HCT116 (cell line): ENCODE data around the gene NCAPD2. TPM values are rescaled to one million over a fixed set of nuclear protein-coding genes. Genes with fewer than 3 reads are reported as not detected.

Experiments used
- ATAC-seq: fragments of 200-7000 bp; cut with Tn5 transposase; 2 replicates; pipeline ENCODE4 v1.9.1; 2020; ENCODE audit warnings: mild to moderate bottlenecking, moderate library complexity
- BruUV-seq: library from RNA; stranded (reverse); fragments of 400-500 nt; replicated peaks from 2 replicates; lab custom pipeline; 2021; lab: Mats Ljungman, UMichigan
- CTCF ChIA-PET: fragments of 300-600 bp; sonication (Branson Sonifier 250); formaldehyde crosslinking; loops from one replicate; lab custom pipeline; 2021; ENCODE audit warnings: antibody characterized with exemption; lab: Charles Lee
- POLR2A ChIA-PET: fragments of 300-600, 350-600 bp; sonication (Branson Sonifier 250); formaldehyde crosslinking; loops from one replicate; lab custom pipeline; 2021; ENCODE audit warnings: antibody characterized with exemption; lab: Charles Lee
- RAD21 ChIA-PET, 2 experiments: fragments of 300-600 bp; sonication (Branson Sonifier 250); formaldehyde crosslinking; loops; one replicate each; lab custom pipeline; 2023; ENCODE audit warnings: low total read pairs in 2 of 2; ENCODE audit not compliant: uncharacterized antibody in 2 of 2, unreplicated experiment in 2 of 2, low non-redundant PET in 1 of 2; lab: Charles Lee
- DNase-seq: peaks from one replicate; pipeline ENCODE4 v3.0.0-alpha.2; 2010; ENCODE audit warnings: low read depth, low spot score
- H2AFZ ChIP-seq: fragments of 200-600 bp; shearing (Covaris generic), sonication (generic); 2 replicates; pipeline ENCODE4 v1.6.1; 2017; ENCODE audit warnings: low read depth, mixed run types, mixed read lengths, antibody characterized with exemption, low read length; ENCODE audit not compliant: poor library complexity, severe bottlenecking
- H3K27ac ChIP-seq: 2 replicates; pipeline ENCODE4 v1.5.1; 2012; ENCODE audit warnings: low read depth, low read length
- H3K27me3 ChIP-seq: fragments of 200-600 bp; sonication (generic); 2 replicates; pipeline ENCODE4 v1.6.1; 2016; ENCODE audit warnings: mixed run types, low read length, mixed read lengths; ENCODE audit not compliant: insufficient read depth
- H3K36me3 ChIP-seq, 2 experiments: fragments of 200-500 bp in 1 of 2; fragments of 200-600 bp in 1 of 2; sonication (Bioruptor generic) in 1 of 2; sonication (generic) in 1 of 2; 2 replicates each; pipeline versions ENCODE4 v1.5.1 to v1.6.1; 2014 to 2016; ENCODE audit warnings: low read length in 2 of 2, inconsistent platforms in 1 of 2, mixed read lengths in 1 of 2, mixed run types in 1 of 2; ENCODE audit not compliant: insufficient read depth in 2 of 2, control insufficient read depth in 1 of 2
- H3K4me1 ChIP-seq, 2 experiments: fragments of 200-600 bp in 1 of 2; sonication (generic) in 1 of 2; 2 replicates each; pipeline versions ENCODE4 v1.5.1 to v1.6.1; 2012 to 2017; ENCODE audit warnings: low read length in 2 of 2, inconsistent platforms in 1 of 2, mild to moderate bottlenecking in 1 of 2, mixed read lengths in 1 of 2, mixed run types in 1 of 2, moderate library complexity in 1 of 2; ENCODE audit not compliant: insufficient read depth in 2 of 2, control insufficient read depth in 1 of 2
- H3K4me2 ChIP-seq: fragments of 200-600 bp; sonication (generic); 2 replicates; pipeline ENCODE4 v1.6.1; 2017; ENCODE audit warnings: mixed run types, low read length, mixed read lengths
- H3K4me3 ChIP-seq, 2 experiments: fragments of 200-600 bp in 1 of 2; sonication (generic) in 1 of 2; replicated peaks in 1 of 2; 2 replicates each; pipeline ENCODE4 v1.5.1; 2011 to 2016; ENCODE audit warnings: low read length in 2 of 2, control low read depth in 1 of 2, low read depth in 1 of 2, mild to moderate bottlenecking in 1 of 2, mixed read lengths in 1 of 2, mixed run types in 1 of 2
- H3K79me2 ChIP-seq: fragments of 200-600 bp; sonication (generic); 2 replicates; pipeline ENCODE4 v1.6.1; 2017; ENCODE audit warnings: mild to moderate bottlenecking, mixed run types, low read length, moderate library complexity, mixed read lengths; ENCODE audit not compliant: insufficient read depth
- H3K9ac ChIP-seq: fragments of 200-600 bp; sonication (generic); 2 replicates; pipeline ENCODE4 v1.6.1; 2016; ENCODE audit warnings: low read length, mixed read lengths
- H3K9me2 ChIP-seq: fragments of 200-600 bp; sonication (generic), shearing (Covaris generic); 2 replicates; pipeline ENCODE4 v1.6.1; 2017; ENCODE audit warnings: mixed run types, mild to moderate bottlenecking, moderate library complexity; ENCODE audit not compliant: insufficient read depth
- H3K9me3 ChIP-seq, 2 experiments: fragments of 200-500 bp in 1 of 2; fragments of 200-600 bp in 1 of 2; sonication (Bioruptor generic) in 1 of 2; sonication (generic) in 1 of 2; 2 replicates each; pipeline ENCODE4 v1.6.1; 2014 to 2017; ENCODE audit warnings: low read length in 2 of 2, mixed read lengths in 2 of 2, inconsistent platforms in 1 of 2, low read depth in 1 of 2, mild to moderate bottlenecking in 1 of 2, mixed run types in 1 of 2, moderate library complexity in 1 of 2; ENCODE audit not compliant: control insufficient read depth in 1 of 2, insufficient read depth in 1 of 2
- H4K20me1 ChIP-seq: fragments of 200-600 bp; sonication (generic), shearing (Covaris generic); 2 replicates; pipeline ENCODE4 v1.6.1; 2017; ENCODE audit warnings: mixed run types, mild to moderate bottlenecking, moderate library complexity; ENCODE audit not compliant: insufficient read depth
- CBX3 ChIP-seq: IDR thresholded peaks from 2 replicates; pipeline ENCODE4 v1.6.1; 2012; ENCODE audit warnings: low read depth
- CTCF ChIP-seq, 3 experiments: fragments of 200-600 bp in 1 of 3; sonication (generic) in 1 of 3; IDR thresholded peaks in 2 of 3; conservative IDR thresholded peaks in 1 of 3; 2 replicates each; pipeline ENCODE4 v1.5.1; 2012 to 2017; ENCODE audit warnings: low read depth in 2 of 3, low read length in 2 of 3, antibody characterized with exemption in 1 of 3, borderline replicate concordance in 1 of 3, control low read depth in 1 of 3, mild to moderate bottlenecking in 1 of 3, mixed read lengths in 1 of 3, mixed run types in 1 of 3, moderate library complexity in 1 of 3; ENCODE audit not compliant: insufficient read depth in 1 of 3
- EGR1 ChIP-seq: IDR thresholded peaks from 2 replicates; pipeline ENCODE4 v1.6.1; 2012; ENCODE audit warnings: low read depth
- EZH2 ChIP-seq: fragments of 200-600 bp; sonication (generic); IDR thresholded peaks from 2 replicates; pipeline ENCODE4 v1.6.1; 2017; ENCODE audit warnings: antibody characterized with exemption, mixed run types
- EZH2phosphoT487 ChIP-seq: fragments of 200-600 bp; IDR thresholded peaks from 2 replicates; pipeline ENCODE4 v1.6.1; 2018; ENCODE audit warnings: antibody characterized with exemption, borderline replicate concordance
- FOSL1 ChIP-seq: IDR thresholded peaks from 2 replicates; pipeline ENCODE4 v1.6.1; 2012; ENCODE audit warnings: low read depth
- POLR2A ChIP-seq: IDR thresholded peaks from 2 replicates; pipeline ENCODE4 v1.7.0; 2011; ENCODE audit warnings: borderline replicate concordance; ENCODE audit not compliant: insufficient read depth, insufficient read length; ENCODE audit errors: extremely low read depth
- POLR2AphosphoS5 ChIP-seq: IDR thresholded peaks from 2 replicates; pipeline ENCODE4 v1.6.1; 2011; ENCODE audit warnings: mild to moderate bottlenecking, low read depth, low read length, moderate library complexity
- SIN3A ChIP-seq: IDR thresholded peaks from 2 replicates; pipeline ENCODE4 v1.6.1; 2012; ENCODE audit warnings: low read depth
- SP1 ChIP-seq: IDR thresholded peaks from 2 replicates; pipeline ENCODE4 v1.6.1; 2012; ENCODE audit warnings: low read depth
- TCF7L2 ChIP-seq: IDR thresholded peaks from 2 replicates; pipeline ENCODE4 v1.7.0; 2011; ENCODE audit warnings: borderline replicate concordance, inconsistent platforms; ENCODE audit not compliant: insufficient read depth, insufficient read length; ENCODE audit errors: extremely low read depth
- ZBTB33 ChIP-seq: IDR thresholded peaks from 2 replicates; pipeline ENCODE4 v1.6.1; 2011; ENCODE audit warnings: mild to moderate bottlenecking, low read length, moderate library complexity; ENCODE audit not compliant: insufficient replicate concordance; ENCODE audit errors: extremely low read depth
- intact Hi-C: fragments of 100-400 bp; cut with micrococcal nuclease; formaldehyde crosslinking; loops from 2 replicates; pipeline ENCODE4 v1.10.0; 2022
- total RNA-seq: library from RNA; stranded (reverse); gene quantifications from one replicate; pipeline ENCODE4 v1.2.1, GENCODE V29; 2021; ENCODE audit not compliant: unreplicated experiment

The NCAPD2 gene
- total RNA-seq, 1 experiment from 2014 or later: 177 TPM

- Histone ChIP-seq H4K20me1 (no peaks in the 10 kb centered on the region), H3K4me3 (peak overlapping the region in 1 of 2 experiments; percentile 23; a peak in 1 of 4 replicates), H3K36me3 (no peaks in the 10 kb centered on the region), H3K9ac (peak overlapping the region; percentile 40), H3K9me2 (no peaks in the 10 kb centered on the region), H3K79me2 (no peaks in the 10 kb centered on the region), H3K4me1 (peaks cover 7 to 28% of the 10 kb centered on the region in 2 experiments), H2AFZ (no peak overlapping the region), H3K9me3 (no peaks in the 10 kb centered on the region), H3K27ac (no peak overlapping the region), H3K27me3 (no peaks in the 10 kb centered on the region), H3K4me2 (peak overlapping the region; percentile 62)
- RAD21 ChIA-PET: no interaction called here
- CTCF ChIA-PET: interaction anchor here (2.0 kb wide), 1 partner anchor 9 kb away, joined by 10 read pairs; no protein-coding TSS in a partner anchor
- no TSS peak for BruUV-seq
- POLR2A ChIA-PET: interaction anchor here (0.7 to 8.9 kb wide), 2 partner anchors 10 to 509 kb away, joined by 3 to 84 read pairs; partner anchors contain the start of gene GAPDH
- intact Hi-C loops: no loop called here
- TF ChIP-seq SIN3A (no peak), POLR2AphosphoS5 (no peak), POLR2A (no peak), EZH2phosphoT487 (no peak), CBX3 (no peak), TCF7L2 (no peak), FOSL1 (no peak), EGR1 (no peak), ZBTB33 (no peak), EZH2 (no peak), CTCF (IDR thresholded peaks at IDR 0.05 in 2 of 3, conservative IDR thresholded peaks at IDR 0.05 in 1 of 3; ENCODE audit: borderline replicate concordance in 1 of 3, insufficient read depth in 1 of 3, low read depth in 2 of 3, low read length in 2 of 3) (no peak), SP1 (no peak)
- DNase-seq (no peak), ATAC-seq (no peak)
These were observed 53.7 kb downstream of the NCAPD2 start for GRCh38 chr12:6547566-6547965.
